Measurements from ENCODE around the gene FBLN1. TPM values are rescaled to one million over a fixed set of nuclear protein-coding genes. Genes with fewer than 3 reads are reported as not detected.

FBLN1 gene
- total RNA-seq, 1 donor from 2014 or later: 238 TPM

GRCh38 chr22:45515676-45516075 lies 13.0 kb downstream of the FBLN1 start:
- no peaks in the 10 kb centered on the region for H3K9me3 Mint-ChIP-seq (ENCODE audit: unreplicated experiment)
- DNase-seq (ENCODE audit: low spot score): no peak
- TF ChIP-seq CTCF (IDR thresholded peaks at IDR 0.05; ENCODE audit: unreplicated experiment): no peak
- H3K4me3 Mint-ChIP-seq (ENCODE audit: unreplicated experiment): no peak overlapping the region
- peaks cover 6% of the 10 kb centered on the region for H3K36me3 Mint-ChIP-seq (ENCODE audit: low read depth, unreplicated experiment)
- H3K27ac Mint-ChIP-seq (ENCODE audit: unreplicated experiment): no peak overlapping the region
- peaks cover 23% of the 10 kb centered on the region for H3K4me1 Mint-ChIP-seq (ENCODE audit: unreplicated experiment)
- H3K27me3 Mint-ChIP-seq (ENCODE audit: unreplicated experiment): peaks cover 11% of the 10 kb centered on the region

GRCh38 chr22:45516163-45516562 lies 13.5 kb downstream of the FBLN1 start:
- no peak for TF ChIP-seq CTCF (IDR thresholded peaks at IDR 0.05; ENCODE audit: unreplicated experiment)
- H3K27me3 Mint-ChIP-seq (ENCODE audit: unreplicated experiment): peaks cover 11% of the 10 kb centered on the region
- H3K9me3 Mint-ChIP-seq (ENCODE audit: unreplicated experiment): no peaks in the 10 kb centered on the region
- H3K4me3 Mint-ChIP-seq (ENCODE audit: unreplicated experiment): no peak overlapping the region
- H3K4me1 Mint-ChIP-seq (ENCODE audit: unreplicated experiment): peaks cover 18% of the 10 kb centered on the region
- H3K36me3 Mint-ChIP-seq (ENCODE audit: low read depth, unreplicated experiment): peaks cover 6% of the 10 kb centered on the region
- no peak for DNase-seq (ENCODE audit: low spot score)
- H3K27ac Mint-ChIP-seq (ENCODE audit: unreplicated experiment): no peak overlapping the region

- H3K27me3 Mint-ChIP-seq (ENCODE audit: unreplicated experiment): peaks cover 11% of the 10 kb centered on the region
- no peaks in the 10 kb centered on the region for H3K9me3 Mint-ChIP-seq (ENCODE audit: unreplicated experiment)
- no peak overlapping the region for H3K27ac Mint-ChIP-seq (ENCODE audit: unreplicated experiment)
- TF ChIP-seq CTCF (IDR thresholded peaks at IDR 0.05; ENCODE audit: unreplicated experiment): no peak
- H3K4me3 Mint-ChIP-seq (ENCODE audit: unreplicated experiment): no peak overlapping the region
- no peak for DNase-seq (ENCODE audit: low spot score)
- peaks cover 6% of the 10 kb centered on the region for H3K36me3 Mint-ChIP-seq (ENCODE audit: low read depth, unreplicated experiment)
- H3K4me1 Mint-ChIP-seq (ENCODE audit: unreplicated experiment): peaks cover 13% of the 10 kb centered on the region
Observed at GRCh38 chr22:45516923-45517675, 14.4 kb downstream of the FBLN1 start.

- no peak for TF ChIP-seq CTCF (IDR thresholded peaks at IDR 0.05; ENCODE audit: unreplicated experiment)
- peaks cover 11% of the 10 kb centered on the region for H3K4me1 Mint-ChIP-seq (ENCODE audit: unreplicated experiment)
- H3K27me3 Mint-ChIP-seq (ENCODE audit: unreplicated experiment): peaks cover 13% of the 10 kb centered on the region
- no peaks in the 10 kb centered on the region for H3K9me3 Mint-ChIP-seq (ENCODE audit: unreplicated experiment)
- H3K27ac Mint-ChIP-seq (ENCODE audit: unreplicated experiment): no peak overlapping the region
- DNase-seq (ENCODE audit: low spot score): no peak
- H3K4me3 Mint-ChIP-seq (ENCODE audit: unreplicated experiment): no peak overlapping the region
- H3K36me3 Mint-ChIP-seq (ENCODE audit: low read depth, unreplicated experiment): peaks cover 6% of the 10 kb centered on the region
Observed at GRCh38 chr22:45518136-45518535, 15.5 kb downstream of the FBLN1 start.

- peaks cover 10% of the 10 kb centered on the region for H3K27me3 Mint-ChIP-seq (ENCODE audit: unreplicated experiment)
- no peak for DNase-seq (ENCODE audit: low spot score)
- H3K4me1 Mint-ChIP-seq (ENCODE audit: unreplicated experiment): peaks cover 7% of the 10 kb centered on the region
- H3K4me3 Mint-ChIP-seq (ENCODE audit: unreplicated experiment): no peak overlapping the region
- no peaks in the 10 kb centered on the region for H3K9me3 Mint-ChIP-seq (ENCODE audit: unreplicated experiment)
- no peak for TF ChIP-seq CTCF (IDR thresholded peaks at IDR 0.05; ENCODE audit: unreplicated experiment)
- H3K27ac Mint-ChIP-seq (ENCODE audit: unreplicated experiment): no peak overlapping the region
- H3K36me3 Mint-ChIP-seq (ENCODE audit: low read depth, unreplicated experiment): peaks cover 6% of the 10 kb centered on the region
Observed at GRCh38 chr22:45518580-45518991, 15.9 kb downstream of the FBLN1 start.

All from endothelial cell (in vitro differentiated cells).